HepG2 (cell line): ENCODE measurements around the gene CERS1. TPM values are rescaled to one million over a fixed set of nuclear protein-coding genes. Genes with fewer than 3 reads are reported as not detected.

Experiments used
- ATAC-seq: fragments of 200-7000 bp; cut with Tn5 transposase; 3 replicates; pipeline ENCODE4 v1.9.1; 2020; ENCODE audit warnings: mild to moderate bottlenecking, moderate library complexity
- BruUV-seq: library from RNA; stranded (reverse); fragments of 400-500 nt; replicated peaks from 2 replicates; lab custom pipeline; 2021; lab: Mats Ljungman, UMichigan
- CTCF ChIA-PET: fragments of 300-600 bp; formaldehyde crosslinking; extraction: SDS; loops from one replicate; lab custom pipeline; 2021; ENCODE audit warnings: low total read pairs, inconsistent platforms, low intra/inter-chr PET ratio; lab: Yijun Ruan, JAX
- POLR2A ChIA-PET: fragments of 350-600 bp; sonication (Branson Sonifier 250); formaldehyde crosslinking; loops from one replicate; lab custom pipeline; 2020; ENCODE audit warnings: antibody characterized with exemption, inconsistent platforms; lab: Yijun Ruan, JAX
- DNase-seq: peaks from one replicate; pipeline ENCODE4 v3.0.0-alpha.2; 2015; ENCODE audit warnings: low spot score
- FAIRE-seq: peaks from 3 replicates; lab custom pipeline; 2011; peaks lifted over from hg19 to GRCh38; lab: Jason Lieb, UNC
- H2AFZ ChIP-seq: one replicate; pipeline ENCODE4 v1.6.1; 2011; ENCODE audit warnings: low read length, inconsistent platforms
- H3K27ac ChIP-seq: fragments of 300-600 bp; 3 replicates; pipeline ENCODE4 v1.8.0; 2011; ENCODE audit warnings: mixed run types, mild to moderate bottlenecking, mixed read lengths, low read length, inconsistent platforms; ENCODE audit not compliant: insufficient read depth; ENCODE audit errors: extremely low read length
- H3K27me3 ChIP-seq, 2 experiments: fragments of 200-600 bp in 1 of 2; 2 replicates in 1 of 2; 3 replicates in 1 of 2; pipeline versions ENCODE4 v1.6.0 to v1.8.0; 2011; ENCODE audit warnings: low read length in 2 of 2, mild to moderate bottlenecking in 2 of 2, moderate library complexity in 2 of 2, inconsistent platforms in 1 of 2; ENCODE audit not compliant: insufficient read depth in 2 of 2, control insufficient read depth in 1 of 2
- H3K36me3 ChIP-seq, 2 experiments: fragments of 200-600 bp in 1 of 2; replicated peaks in 1 of 2; 2 replicates in 1 of 2; 3 replicates in 1 of 2; pipeline versions ENCODE4 v1.5.1 to v1.8.0; 2011; ENCODE audit warnings: low read length in 2 of 2, inconsistent platforms in 1 of 2; ENCODE audit not compliant: insufficient read depth in 2 of 2, control insufficient read depth in 1 of 2
- H3K4me1 ChIP-seq: 2 replicates; pipeline ENCODE4 v1.5.1; 2012; ENCODE audit warnings: low read length, inconsistent platforms; ENCODE audit not compliant: insufficient read depth
- H3K4me2 ChIP-seq: 2 replicates; pipeline ENCODE4 v1.6.0; 2011; ENCODE audit warnings: low read depth, low read length, inconsistent platforms
- H3K4me3 ChIP-seq, 3 experiments: fragments of 200-600 bp in 1 of 3; sonication (generic), shearing (Covaris generic) in 1 of 3; replicated peaks in 1 of 3; 2 replicates each; pipeline ENCODE4 v1.5.1; 2011 to 2016; ENCODE audit warnings: low read length in 3 of 3, inconsistent platforms in 2 of 3, low read depth in 2 of 3, mild to moderate bottlenecking in 2 of 3, control low read depth in 1 of 3, mixed read lengths in 1 of 3; ENCODE audit not compliant: insufficient read depth in 1 of 3
- H3K79me2 ChIP-seq: one replicate; pipeline ENCODE4 v1.6.1; 2011; ENCODE audit warnings: low read length, inconsistent platforms; ENCODE audit not compliant: insufficient read depth
- H3K9ac ChIP-seq: 2 replicates; pipeline ENCODE4 v1.6.0; 2011; ENCODE audit warnings: mild to moderate bottlenecking, low read depth, low read length, inconsistent platforms; ENCODE audit not compliant: insufficient read depth
- H3K9me3 ChIP-seq: 2 replicates; pipeline ENCODE4 v1.5.1; 2012; ENCODE audit warnings: mild to moderate bottlenecking, low read length
- H4K20me1 ChIP-seq: 2 replicates; pipeline ENCODE4 v1.6.0; 2011; ENCODE audit warnings: inconsistent platforms, mild to moderate bottlenecking, low read length, moderate library complexity; ENCODE audit not compliant: insufficient read depth
- CBX1 ChIP-seq: IDR thresholded peaks from one replicate; pipeline ENCODE4 v1.6.1; 2016; ENCODE audit warnings: antibody characterized with exemption, low read depth
- GTF2F1 ChIP-seq: fragments of 150-350 bp; IDR thresholded peaks from 2 replicates; pipeline ENCODE4 v1.6.1; 2014; ENCODE audit warnings: low read length
- ISX ChIP-seq: sonication (generic); formaldehyde crosslinking; conservative IDR thresholded peaks from 2 replicates; pipeline ENCODE4 v1.5.0; 2020; ENCODE audit warnings: missing genetic modification reagents
- SNAI1 ChIP-seq: sonication (generic); formaldehyde crosslinking; IDR thresholded peaks from 2 replicates; pipeline ENCODE4 v1.5.0; 2020; ENCODE audit warnings: mild to moderate bottlenecking, missing genetic modification reagents, borderline replicate concordance
- SNRNP70 ChIP-seq: fragments of 200-400 bp; formaldehyde crosslinking; IDR thresholded peaks from 2 replicates; pipeline ENCODE4 v1.6.1; 2017; ENCODE audit warnings: mild to moderate bottlenecking, low read depth, low read length, moderate library complexity
- TEAD3 ChIP-seq: optimal IDR thresholded peaks from 2 replicates; pipeline ENCODE3; 2016; ENCODE audit warnings: borderline replicate concordance
- ZNF121 ChIP-seq: sonication (generic); formaldehyde crosslinking; IDR thresholded peaks from 2 replicates; pipeline ENCODE4 v1.5.0; 2020; ENCODE audit warnings: mild to moderate bottlenecking, missing genetic modification reagents
- ZNF451 ChIP-seq: sonication (generic); formaldehyde crosslinking; IDR thresholded peaks from 2 replicates; pipeline ENCODE4 v1.5.0; 2020; ENCODE audit warnings: mild to moderate bottlenecking, missing genetic modification reagents
- ZNF460 ChIP-seq: sonication (generic); formaldehyde crosslinking; IDR thresholded peaks from 2 replicates; pipeline ENCODE4 v1.5.1; 2020; ENCODE audit warnings: missing genetic modification reagents, mild to moderate bottlenecking, borderline replicate concordance
- WGBS: methylation state at CpG from one replicate; pipeline ENCODE4 v1.1.6; 2017; ENCODE audit warnings: low lambda C conversion rate; 5-methylcytosine and 5-hydroxymethylcytosine counted together
- in situ Hi-C: cut with HindIII; loops from 2 replicates; pipeline ENCODE4 v1.10.0; 2017; ENCODE audit warnings: low pct_unique_long_range_greater_than_20kb; ENCODE audit not compliant: extremely low pct_ligation_motif_present
- intact Hi-C: fragments of 100-400 bp; cut with micrococcal nuclease; formaldehyde crosslinking; loops from one replicate; pipeline ENCODE4 v1.10.0; 2022; ENCODE audit not compliant: unreplicated experiment
- polyA plus RNA-seq, 8 experiments: library from polyadenylated mRNA; depleted of rRNA in 3 of 8; stranded (reverse) in 7 of 8; unstranded in 1 of 8; fragments of >200 nt; fragmentation: Illumina TruSeq in 4 of 8; extraction: Trizol in 4 of 8; gene quantifications; 2 replicates each; pipeline versions ENCODE4 v1.2.1 to v1.2.3, GENCODE V29; 2011 to 2016; ENCODE audit warnings: low read depth in 4 of 8, missing spikeins in 1 of 8, mixed read lengths in 1 of 8; ENCODE audit not compliant: insufficient read depth in 1 of 8
- total RNA-seq, 5 experiments: library from RNA; depleted of rRNA; stranded (reverse); fragments of >200 nt; fragmentation: Illumina TruSeq; extraction: Trizol; gene quantifications; 2 replicates each; pipeline ENCODE4 v1.2.3, GENCODE V29; 2016; ENCODE audit warnings: low read depth in 1 of 5
- TF ChIP-seq, protein P1 (sequence below): sonication (generic); formaldehyde crosslinking; IDR thresholded peaks from 2 replicates; pipeline ENCODE4 v1.5.0; 2020; ENCODE audit warnings: mild to moderate bottlenecking, missing genetic modification reagents
- TF ChIP-seq, protein P2 (sequence below): sonication (generic); formaldehyde crosslinking; IDR thresholded peaks from 2 replicates; pipeline ENCODE4 v1.5.0; 2020; ENCODE audit warnings: mild to moderate bottlenecking, missing genetic modification reagents, borderline replicate concordance

CERS1 gene
- total and polyA plus RNA-seq, 2 of the 13 experiments (the other 11 are each of a cell fraction or from before 2014, with no cell fraction given): 4.6 to 9.8 TPM

- CTCF ChIA-PET: no interaction called here
- FAIRE-seq: no peak
- H3K79me2 ChIP-seq: no peaks in the 10 kb centered on the region
- POLR2A ChIA-PET: interaction anchor here (1.5 to 2.8 kb wide), 2 partner anchors 11 to 20 kb away, joined by 4 to 17 read pairs; partner anchors contain the start of genes COPE and DDX49
- H3K4me1 ChIP-seq: peaks cover 50% of the 10 kb centered on the region
- H3K9ac ChIP-seq: no peak overlapping the region
- ATAC-seq: no peak
- peaks cover 0 to 1% of the 10 kb centered on the region in 2 experiments; a peak in 2 of 5 replicates for H3K36me3 ChIP-seq
- intact Hi-C loops: no loop called here
- H3K4me2 ChIP-seq: peak overlapping the region; percentile 90; the same call in 1 of the 2 replicates
- in situ Hi-C loops: no loop called here
- no peak for TF ChIP-seq GTF2F1
- TF ChIP-seq ZNF121 (CRISPR knock-in tag): peak; percentile 80
- TF ChIP-seq, protein P1, sequence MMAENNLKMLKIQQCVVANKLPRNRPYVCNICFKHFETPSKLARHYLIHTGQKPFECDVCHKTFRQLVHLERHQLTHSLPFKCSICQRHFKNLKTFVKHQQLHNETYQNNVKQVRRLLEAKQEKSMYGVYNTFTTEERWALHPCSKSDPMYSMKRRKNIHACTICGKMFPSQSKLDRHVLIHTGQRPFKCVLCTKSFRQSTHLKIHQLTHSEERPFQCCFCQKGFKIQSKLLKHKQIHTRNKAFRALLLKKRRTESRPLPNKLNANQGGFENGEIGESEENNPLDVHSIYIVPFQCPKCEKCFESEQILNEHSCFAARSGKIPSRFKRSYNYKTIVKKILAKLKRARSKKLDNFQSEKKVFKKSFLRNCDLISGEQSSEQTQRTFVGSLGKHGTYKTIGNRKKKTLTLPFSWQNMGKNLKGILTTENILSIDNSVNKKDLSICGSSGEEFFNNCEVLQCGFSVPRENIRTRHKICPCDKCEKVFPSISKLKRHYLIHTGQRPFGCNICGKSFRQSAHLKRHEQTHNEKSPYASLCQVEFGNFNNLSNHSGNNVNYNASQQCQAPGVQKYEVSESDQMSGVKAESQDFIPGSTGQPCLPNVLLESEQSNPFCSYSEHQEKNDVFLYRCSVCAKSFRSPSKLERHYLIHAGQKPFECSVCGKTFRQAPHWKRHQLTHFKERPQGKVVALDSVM: peak; percentile 83
- H3K9me3 ChIP-seq: no peaks in the 10 kb centered on the region
- DNase-seq: no peak
- H3K4me3 ChIP-seq: no peak overlapping the region
- H2AFZ ChIP-seq: no peak overlapping the region
- H3K27ac ChIP-seq: no peak overlapping the region
- H3K27me3 ChIP-seq: no peaks in the 10 kb centered on the region
- TSS peak; percentile 65 for BruUV-seq
- 90% methylated on average over 3 of the region's 3 CpGs for WGBS
- no peaks in the 10 kb centered on the region for H4K20me1 ChIP-seq
Measured at GRCh38 chr19:18939163-18939562, 43.2 kb upstream of the CERS1 start.

DNA sequence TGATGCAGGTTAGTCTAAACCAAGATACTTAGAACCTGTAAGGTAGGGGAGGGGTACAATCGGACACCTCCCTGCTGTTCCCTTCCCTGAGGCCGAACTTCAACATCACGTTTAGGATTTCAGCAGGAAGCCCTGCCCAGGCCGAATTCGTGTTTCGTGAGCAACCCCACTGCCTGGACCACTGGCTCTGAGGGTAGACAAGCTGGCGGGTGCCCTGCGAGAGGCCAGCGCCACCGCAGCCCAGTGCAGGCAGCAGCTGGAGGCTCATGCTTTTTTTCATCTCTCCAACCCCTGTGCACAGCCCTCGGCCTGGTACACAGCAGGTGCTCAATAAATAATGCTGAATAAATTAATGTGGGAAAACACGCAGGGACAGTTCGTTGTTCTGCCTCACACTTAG lies 37.3 kb upstream of the CERS1 start:
- Histone ChIP-seq H3K4me3 (no peak overlapping the region), H3K27me3 (no peaks in the 10 kb centered on the region), H3K9ac (no peak overlapping the region), H3K79me2 (no peaks in the 10 kb centered on the region), H3K4me2 (no peak overlapping the region), H3K27ac (no peak overlapping the region), H3K36me3 (peaks cover 4 to 6% of the 10 kb centered on the region in 2 experiments; a peak in 3 of 5 replicates), H3K9me3 (no peaks in the 10 kb centered on the region), H4K20me1 (no peaks in the 10 kb centered on the region), H2AFZ (no peak overlapping the region), H3K4me1 (peaks cover 3% of the 10 kb centered on the region; the same call in 1 of the 2 replicates)
- no peak for ATAC-seq
- ChIA-PET POLR2A (no interaction called here), CTCF (no interaction called here)
- no TSS peak for BruUV-seq
- no peak for FAIRE-seq
- 97% methylated on average over 13 of the region's 13 CpGs for WGBS
- in situ Hi-C loops (no loop called here), intact Hi-C loops (no loop called here)
- DNase-seq: no peak
- TF ChIP-seq SNRNP70 (no peak), CBX1 (no peak), ZNF460 (CRISPR knock-in tag) (no peak), ISX (CRISPR knock-in tag) (no peak), TEAD3 (CRISPR knock-in tag) (no peak), ZNF451 (CRISPR knock-in tag) (no peak), SNAI1 (CRISPR knock-in tag) (no peak)
- TF ChIP-seq, protein P2, sequence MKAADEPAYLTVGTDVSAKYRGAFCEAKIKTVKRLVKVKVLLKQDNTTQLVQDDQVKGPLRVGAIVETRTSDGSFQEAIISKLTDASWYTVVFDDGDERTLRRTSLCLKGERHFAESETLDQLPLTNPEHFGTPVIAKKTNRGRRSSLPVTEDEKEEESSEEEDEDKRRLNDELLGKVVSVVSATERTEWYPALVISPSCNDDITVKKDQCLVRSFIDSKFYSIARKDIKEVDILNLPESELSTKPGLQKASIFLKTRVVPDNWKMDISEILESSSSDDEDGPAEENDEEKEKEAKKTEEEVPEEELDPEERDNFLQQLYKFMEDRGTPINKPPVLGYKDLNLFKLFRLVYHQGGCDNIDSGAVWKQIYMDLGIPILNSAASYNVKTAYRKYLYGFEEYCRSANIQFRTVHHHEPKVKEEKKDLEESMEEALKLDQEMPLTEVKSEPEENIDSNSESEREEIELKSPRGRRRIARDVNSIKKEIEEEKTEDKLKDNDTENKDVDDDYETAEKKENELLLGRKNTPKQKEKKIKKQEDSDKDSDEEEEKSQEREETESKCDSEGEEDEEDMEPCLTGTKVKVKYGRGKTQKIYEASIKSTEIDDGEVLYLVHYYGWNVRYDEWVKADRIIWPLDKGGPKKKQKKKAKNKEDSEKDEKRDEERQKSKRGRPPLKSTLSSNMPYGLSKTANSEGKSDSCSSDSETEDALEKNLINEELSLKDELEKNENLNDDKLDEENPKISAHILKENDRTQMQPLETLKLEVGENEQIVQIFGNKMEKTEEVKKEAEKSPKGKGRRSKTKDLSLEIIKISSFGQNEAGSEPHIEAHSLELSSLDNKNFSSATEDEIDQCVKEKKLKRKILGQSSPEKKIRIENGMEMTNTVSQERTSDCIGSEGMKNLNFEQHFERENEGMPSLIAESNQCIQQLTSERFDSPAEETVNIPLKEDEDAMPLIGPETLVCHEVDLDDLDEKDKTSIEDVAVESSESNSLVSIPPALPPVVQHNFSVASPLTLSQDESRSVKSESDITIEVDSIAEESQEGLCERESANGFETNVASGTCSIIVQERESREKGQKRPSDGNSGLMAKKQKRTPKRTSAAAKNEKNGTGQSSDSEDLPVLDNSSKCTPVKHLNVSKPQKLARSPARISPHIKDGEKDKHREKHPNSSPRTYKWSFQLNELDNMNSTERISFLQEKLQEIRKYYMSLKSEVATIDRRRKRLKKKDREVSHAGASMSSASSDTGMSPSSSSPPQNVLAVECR: no peak
